ENCODE measurements around the gene RAB11FIP5. TPM values are rescaled to one million over a fixed set of nuclear protein-coding genes. Genes with fewer than 3 reads are reported as not detected.
A peak's percentile ranks its signal among the peaks of the same experiment; 100 is the strongest.

RAB11FIP5 gene
- total RNA-seq, 1 experiment from 2014 or later = 12.4 TPM

GRCh38 chr2:73083886-73084800, 28.6 kb downstream of the RAB11FIP5 start:
- no peak for DNase-seq
- Histone ChIP-seq H3K27me3 (ENCODE audit: control insufficient read depth, insufficient read depth, low read length) (no peaks in the 10 kb centered on the region), H3K4me3 (ENCODE audit: insufficient read depth, low read depth, low read length) (no peak overlapping the region), H3K36me3 (replicated peaks; ENCODE audit: control insufficient read depth, insufficient read depth, low read length) (peaks cover 11% of the 10 kb centered on the region)

DNA sequence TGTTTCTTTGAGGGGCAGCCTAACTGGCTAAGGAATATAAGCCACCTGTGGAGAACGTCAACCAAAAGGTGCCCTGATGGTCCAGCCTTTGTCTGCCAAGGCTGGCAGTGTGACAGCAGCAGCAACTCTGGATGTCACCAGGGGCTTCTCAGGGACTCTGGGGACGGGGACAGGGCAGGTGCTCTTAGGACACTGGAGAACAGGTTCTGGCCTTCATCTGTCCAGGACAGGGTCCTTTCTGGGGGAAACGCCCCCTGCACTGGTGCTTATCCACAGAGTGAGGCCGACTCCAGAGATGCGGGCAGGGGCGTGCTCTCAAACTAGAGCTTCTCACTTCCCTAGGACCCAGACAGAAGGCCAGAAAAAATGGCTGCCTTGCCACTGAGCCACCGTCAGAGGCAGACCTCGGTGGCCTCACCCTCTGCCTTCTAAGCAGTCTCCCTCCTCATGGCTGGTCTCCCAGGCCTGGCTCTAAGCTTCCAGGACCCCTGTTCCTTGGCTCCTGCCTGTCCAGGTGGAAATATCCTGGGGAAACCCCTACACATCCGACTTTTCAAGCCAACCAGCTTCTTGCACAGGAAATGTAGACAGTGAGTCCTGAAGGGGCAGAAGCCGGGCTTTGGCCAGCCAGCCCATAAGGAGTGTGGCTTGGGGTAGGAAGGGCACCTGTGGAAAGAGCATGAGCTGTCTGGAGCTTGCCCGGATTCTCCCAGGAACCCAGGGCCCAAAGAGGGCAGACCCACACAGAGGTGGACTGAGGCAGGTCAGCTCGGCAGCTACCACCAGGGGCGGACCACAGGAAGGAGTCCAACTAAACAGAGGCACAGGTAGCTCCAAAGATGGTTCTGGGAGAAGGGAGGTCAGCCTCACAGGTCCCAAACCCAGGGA, 30.0 kb downstream of the RAB11FIP5 start:
- Histone ChIP-seq H3K27me3 (ENCODE audit: control insufficient read depth, insufficient read depth, low read length) (no peaks in the 10 kb centered on the region), H3K4me3 (ENCODE audit: insufficient read depth, low read depth, low read length) (no peak overlapping the region), H3K36me3 (replicated peaks; ENCODE audit: control insufficient read depth, insufficient read depth, low read length) (peaks cover 7% of the 10 kb centered on the region)
- no peak for DNase-seq

DNA sequence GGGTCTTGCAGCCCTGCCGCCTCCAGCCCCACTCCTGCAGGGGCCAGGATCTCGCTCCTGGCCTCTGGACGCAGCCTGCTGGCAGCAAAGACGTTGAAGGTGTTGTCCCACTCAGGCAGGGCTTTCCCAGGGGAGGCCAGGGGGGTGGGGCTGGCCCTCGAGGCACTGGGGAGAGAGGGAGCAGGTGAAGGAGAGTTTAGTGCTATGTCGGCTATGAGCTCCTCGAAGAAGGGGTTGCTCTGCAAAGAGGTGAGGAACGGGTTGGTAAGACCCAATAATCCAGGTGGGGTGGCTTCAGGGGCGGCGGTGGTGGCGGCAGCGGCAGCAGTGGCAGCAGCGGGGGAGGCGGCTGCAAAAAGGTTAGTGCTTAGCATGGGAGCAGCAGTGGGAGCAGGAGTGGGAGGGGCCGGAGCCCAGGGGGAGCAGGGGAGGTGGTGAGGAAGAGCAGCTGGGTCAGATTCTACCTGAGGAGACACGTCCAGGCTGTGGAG, 31.5 kb downstream of the RAB11FIP5 start:
- peak; percentile 91 for DNase-seq
- Histone ChIP-seq H3K36me3 (replicated peaks; ENCODE audit: control insufficient read depth, insufficient read depth, low read length) (0 out of 2 replicates have a peak, but pooled peaks cover 1% of the 10 kb centered on the region), H3K4me3 (ENCODE audit: insufficient read depth, low read depth, low read length) (no peak overlapping the region), H3K27me3 (ENCODE audit: control insufficient read depth, insufficient read depth, low read length) (no peaks in the 10 kb centered on the region)

DNA sequence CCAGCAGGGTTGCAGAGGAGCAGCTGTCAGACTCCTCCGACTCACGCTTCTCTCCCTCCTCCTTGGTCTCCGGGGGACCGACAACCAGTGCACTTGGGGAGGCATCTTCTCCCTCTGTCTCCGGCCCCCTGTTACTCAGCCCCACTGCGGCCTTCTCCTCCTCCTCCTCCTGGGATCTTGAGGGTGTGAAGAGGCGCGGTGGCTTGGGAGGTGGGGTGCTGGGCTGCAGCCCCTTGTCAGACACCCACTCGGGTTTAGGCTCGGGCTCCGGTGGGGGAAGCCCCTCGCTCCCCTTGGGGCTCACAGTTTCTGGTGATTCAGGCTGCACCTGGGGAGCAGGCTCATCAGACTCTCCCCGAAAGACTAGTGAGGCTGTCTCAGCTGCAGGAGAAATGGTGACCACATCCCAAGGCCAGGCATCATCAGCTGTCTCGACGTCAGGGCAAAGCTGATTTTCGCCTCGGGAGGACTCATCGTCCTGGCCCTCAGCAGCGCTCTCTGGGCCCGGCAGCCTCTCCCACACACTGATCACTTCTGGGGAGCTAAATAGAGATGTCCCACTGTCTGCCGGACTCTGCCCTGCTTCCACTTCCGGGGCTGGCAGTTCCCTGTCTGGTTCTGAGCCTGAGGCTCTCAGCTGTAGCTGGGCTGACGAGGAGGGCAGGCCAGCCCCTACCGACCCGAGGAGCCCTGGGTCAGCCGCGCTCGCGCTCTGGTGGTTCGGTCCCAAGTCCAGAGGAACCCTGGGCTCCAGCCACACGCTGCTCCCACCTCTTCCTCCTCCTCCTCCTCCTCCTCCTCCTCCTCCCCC, 32.2 kb downstream of the RAB11FIP5 start:
- peak; percentile 71 for DNase-seq
- Histone ChIP-seq H3K27me3 (ENCODE audit: control insufficient read depth, insufficient read depth, low read length) (no peaks in the 10 kb centered on the region), H3K4me3 (ENCODE audit: insufficient read depth, low read depth, low read length) (no peak overlapping the region), H3K36me3 (replicated peaks; ENCODE audit: control insufficient read depth, insufficient read depth, low read length) (0 out of 2 replicates have a peak, but pooled peaks cover 1% of the 10 kb centered on the region)

- no peak for DNase-seq
- peaks cover 1% of the 10 kb centered on the region; the same call in 1 of the 2 replicates for H3K36me3 ChIP-seq (replicated peaks; ENCODE audit: control insufficient read depth, insufficient read depth, low read length)
- H3K27me3 ChIP-seq (ENCODE audit: control insufficient read depth, insufficient read depth, low read length) = no peaks in the 10 kb centered on the region
- no peak overlapping the region for H3K4me3 ChIP-seq (ENCODE audit: insufficient read depth, low read depth, low read length)
These were observed 33.1 kb downstream of the RAB11FIP5 start for GRCh38 chr2:73079636-73080035.

DNA sequence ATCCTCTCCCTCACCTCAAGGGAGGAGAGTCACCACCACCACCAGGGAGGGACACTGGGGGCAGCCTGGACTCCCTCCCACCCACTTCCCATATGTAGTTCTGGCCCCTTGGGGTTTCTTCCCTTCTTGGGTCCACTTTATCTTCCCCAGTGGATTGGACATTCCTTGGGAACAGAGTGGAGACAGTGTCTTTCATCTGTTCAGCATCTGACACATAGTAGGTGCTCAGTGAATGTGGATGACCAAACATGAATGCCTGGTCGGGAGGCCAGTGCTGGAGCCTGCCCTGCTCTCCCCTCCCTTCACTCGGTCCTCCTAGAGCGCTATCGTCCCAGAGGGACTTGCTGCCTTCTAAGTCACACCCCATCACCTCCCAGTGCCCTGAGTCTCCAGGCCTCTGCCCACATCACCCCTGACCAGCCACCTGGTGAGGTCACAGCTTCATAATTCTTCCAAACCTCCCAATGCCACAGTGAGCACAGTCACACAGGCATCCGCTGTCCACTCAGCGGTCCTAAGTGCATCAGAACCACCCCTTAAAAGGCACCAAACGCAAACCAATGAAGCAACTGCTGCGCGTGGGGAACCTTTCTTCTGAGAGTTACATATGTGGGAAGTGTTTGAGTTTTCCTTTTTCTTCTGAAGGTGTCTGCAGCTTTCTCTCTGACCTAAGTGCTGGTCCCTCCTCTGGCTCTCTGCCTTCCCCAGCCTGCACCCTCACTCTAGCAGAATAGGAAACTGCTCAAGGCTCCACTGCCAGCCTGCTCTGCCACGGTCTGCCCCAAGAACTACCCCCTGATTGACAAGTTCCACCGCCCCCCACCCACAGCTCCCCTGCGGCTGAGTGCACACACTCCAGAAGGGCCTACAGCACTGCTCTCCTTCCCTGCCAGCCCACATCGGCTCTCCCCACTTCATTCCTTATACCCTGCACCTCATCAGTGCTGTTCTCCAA, 34.0 kb downstream of the RAB11FIP5 start:
- Histone ChIP-seq H3K27me3 (ENCODE audit: control insufficient read depth, insufficient read depth, low read length) (no peaks in the 10 kb centered on the region), H3K36me3 (replicated peaks; ENCODE audit: control insufficient read depth, insufficient read depth, low read length) (peaks cover 1% of the 10 kb centered on the region; the same call in 1 of the 2 replicates), H3K4me3 (ENCODE audit: insufficient read depth, low read depth, low read length) (no peak overlapping the region)
- no peak for DNase-seq

- no peak overlapping the region for H3K4me3 ChIP-seq (ENCODE audit: insufficient read depth, low read depth, low read length)
- DNase-seq = no peak
- H3K27me3 ChIP-seq (ENCODE audit: control insufficient read depth, insufficient read depth, low read length) = no peaks in the 10 kb centered on the region
- peaks cover 1% of the 10 kb centered on the region; the same call in 1 of the 2 replicates for H3K36me3 ChIP-seq (replicated peaks; ENCODE audit: control insufficient read depth, insufficient read depth, low read length)
These were observed 35.3 kb downstream of the RAB11FIP5 start for GRCh38 chr2:73077424-73077795.

GRCh38 chr2:73076701-73077423, 35.9 kb downstream of the RAB11FIP5 start:
- H3K4me3 ChIP-seq (ENCODE audit: insufficient read depth, low read depth, low read length) = no peak overlapping the region
- H3K27me3 ChIP-seq (ENCODE audit: control insufficient read depth, insufficient read depth, low read length) = no peaks in the 10 kb centered on the region
- peaks cover 1% of the 10 kb centered on the region; the same call in 1 of the 2 replicates for H3K36me3 ChIP-seq (replicated peaks; ENCODE audit: control insufficient read depth, insufficient read depth, low read length)
- no peak for DNase-seq

DNA sequence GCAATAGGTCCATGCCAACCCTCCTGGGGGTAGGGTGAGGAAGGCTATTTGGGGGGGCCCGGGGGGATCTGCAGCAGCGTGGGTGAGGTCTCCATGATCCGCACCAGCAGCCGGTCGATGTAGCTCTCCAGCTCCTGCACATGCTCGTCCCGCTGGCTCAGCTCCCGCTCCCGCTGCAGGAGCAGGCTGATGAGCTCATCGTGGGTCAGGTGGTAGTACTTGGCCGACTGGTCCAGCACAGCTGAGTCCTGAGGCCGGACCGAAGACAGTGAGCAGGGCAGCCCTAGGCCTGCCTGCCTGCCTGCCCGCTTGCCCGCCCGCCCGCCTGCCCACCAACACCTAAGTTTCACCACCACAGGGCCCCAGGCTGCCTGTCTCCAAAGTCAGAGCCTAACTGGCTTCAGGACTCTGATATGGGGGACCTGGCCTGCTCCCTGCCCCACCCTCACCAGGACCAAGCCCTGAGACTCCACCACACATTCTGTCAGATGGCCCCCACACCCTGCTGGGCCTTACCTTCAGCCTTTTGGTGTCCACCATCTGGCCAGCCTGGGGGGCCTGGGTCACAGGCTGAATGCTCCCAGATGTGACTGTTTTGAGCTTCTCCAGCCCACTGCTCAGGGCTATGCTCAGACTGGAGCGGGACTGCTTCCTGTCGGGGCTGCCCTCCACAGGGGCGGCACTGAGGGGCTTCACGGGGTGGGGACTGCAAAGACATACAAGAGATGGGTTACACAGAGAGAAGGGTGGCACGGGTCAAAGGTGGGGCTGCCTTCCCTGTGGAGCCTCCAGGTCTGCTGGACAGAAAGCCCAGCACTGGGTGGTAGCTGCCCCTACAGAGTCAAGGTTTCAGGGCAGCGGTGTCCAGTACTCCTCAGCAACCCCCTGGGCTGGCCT, 37.0 kb downstream of the RAB11FIP5 start:
- Histone ChIP-seq H3K4me3 (ENCODE audit: insufficient read depth, low read depth, low read length) (no peak overlapping the region), H3K27me3 (ENCODE audit: control insufficient read depth, insufficient read depth, low read length) (no peaks in the 10 kb centered on the region), H3K36me3 (replicated peaks; ENCODE audit: control insufficient read depth, insufficient read depth, low read length) (peaks cover 1% of the 10 kb centered on the region; the same call in 1 of the 2 replicates)
- peak; percentile 35 for DNase-seq

DNA sequence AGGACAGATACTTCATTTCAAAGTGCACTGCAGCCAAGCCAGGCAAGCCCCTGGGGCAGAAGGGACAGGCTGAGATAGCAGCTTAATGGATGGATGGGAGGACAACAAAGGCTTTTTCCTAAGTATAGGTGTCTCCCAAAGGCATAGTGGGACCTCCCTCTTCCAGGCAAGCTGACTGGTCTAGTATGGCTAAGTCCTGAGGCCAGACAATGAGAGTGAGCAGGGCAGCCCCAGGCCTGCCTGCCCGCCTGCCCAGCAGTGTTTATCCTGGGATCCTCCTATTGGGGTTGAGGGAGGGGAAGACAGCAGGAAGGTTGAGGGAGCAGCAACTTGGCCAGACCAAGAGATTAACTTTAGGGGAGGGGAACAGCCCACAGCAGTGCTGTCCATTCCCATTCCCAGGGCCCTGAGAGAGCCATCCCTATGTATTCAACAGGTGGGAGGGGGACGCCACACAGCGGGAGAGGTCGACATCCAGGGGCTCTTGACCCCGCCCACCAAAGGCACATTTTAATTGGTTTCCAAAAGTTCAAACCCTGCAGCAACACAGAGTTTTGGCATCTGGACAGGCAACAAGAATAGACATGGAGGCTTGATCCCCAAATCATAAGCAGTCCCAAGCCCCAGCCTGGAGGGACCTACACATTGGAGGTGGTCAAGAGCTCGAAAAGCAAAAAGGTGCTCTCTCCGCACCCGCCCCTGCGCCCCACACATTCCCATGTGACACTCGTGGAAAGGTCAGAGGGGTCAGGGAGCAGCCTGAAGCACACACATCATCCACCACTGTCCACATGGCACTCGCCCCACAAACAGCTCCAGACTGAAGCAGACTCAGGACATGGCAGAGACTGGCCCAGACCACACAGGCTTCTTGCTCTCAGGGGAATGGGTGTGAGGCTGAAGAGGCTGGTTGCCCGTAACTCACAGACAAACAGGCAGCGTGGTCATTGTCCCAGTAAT, 38.4 kb downstream of the RAB11FIP5 start:
- Histone ChIP-seq H3K36me3 (replicated peaks; ENCODE audit: control insufficient read depth, insufficient read depth, low read length) (no peaks in the 10 kb centered on the region; the same call in 1 of the 2 replicates), H3K27me3 (ENCODE audit: control insufficient read depth, insufficient read depth, low read length) (no peaks in the 10 kb centered on the region), H3K4me3 (ENCODE audit: insufficient read depth, low read depth, low read length) (no peak overlapping the region)
- peak; percentile 46 for DNase-seq

- H3K4me3 ChIP-seq (ENCODE audit: insufficient read depth, low read depth, low read length) = peak overlapping the region; percentile 94
- H3K36me3 ChIP-seq (replicated peaks; ENCODE audit: control insufficient read depth, insufficient read depth, low read length) = no peaks in the 10 kb centered on the region; the same call in 1 of the 2 replicates
- DNase-seq = peak; percentile 31
These were observed 40.3 kb downstream of the RAB11FIP5 start for GRCh38 chr2:73072416-73072815.

More at GRCh38 chr2:73072416-73072815, 40.3 kb downstream of the RAB11FIP5 start:
- no peaks in the 10 kb centered on the region for H3K27me3 ChIP-seq (ENCODE audit: control insufficient read depth, insufficient read depth, low read length)
